GM19467 (cell line): ENCODE measurements around the gene DOCK2.
"Not testable (repeated sequence)": the region's sequence is repeated elsewhere in the genome, so short reads cannot be mapped to it uniquely, and the experiment has no call there.

Experiments used
- ATAC-seq: cut with Tn5 transposase; IDR thresholded peaks from one replicate; pipeline ENCODE4 v1.9.1; 2021; ENCODE audit warnings: mild to moderate bottlenecking, moderate library complexity; ENCODE audit not compliant: unreplicated experiment

Gene DOCK2

GRCh38 chr5:169752566-169752965 lies 115.5 kb downstream of the DOCK2 start:
- not testable (repeated sequence) for ATAC-seq

- ATAC-seq, result no peak
Measured at GRCh38 chr5:169753795-169754194, 116.7 kb downstream of the DOCK2 start.

GRCh38 chr5:169754737-169755136 lies 117.7 kb downstream of the DOCK2 start:
- ATAC-seq, result no peak

GRCh38 chr5:169756071-169756765 lies 119.1 kb downstream of the DOCK2 start:
- no peak for ATAC-seq

- ATAC-seq, result no peak
Measured at GRCh38 chr5:169757016-169757415, 119.9 kb downstream of the DOCK2 start.

- no peak for ATAC-seq
Measured at GRCh38 chr5:169758886-169759285, 121.8 kb downstream of the DOCK2 start.

GRCh38 chr5:169760229-169760628 lies 123.2 kb downstream of the DOCK2 start:
- no peak for ATAC-seq

- no peak for ATAC-seq
Measured at GRCh38 chr5:169762338-169763095, 125.4 kb downstream of the DOCK2 start.

- peak; percentile 77 for ATAC-seq
Measured at GRCh38 chr5:169763376-169764017, 126.4 kb downstream of the DOCK2 start.

GRCh38 chr5:169764018-169764378 lies 126.9 kb downstream of the DOCK2 start:
- no peak for ATAC-seq

- ATAC-seq, result no peak
Measured at GRCh38 chr5:169765176-169765996, 128.3 kb downstream of the DOCK2 start.

GRCh38 chr5:169766943-169767342 lies 129.9 kb downstream of the DOCK2 start:
- ATAC-seq, result not testable (repeated sequence)

- ATAC-seq, result no peak
Measured at GRCh38 chr5:169767938-169768337, 130.9 kb downstream of the DOCK2 start.

GRCh38 chr5:169768416-169768815 lies 131.3 kb downstream of the DOCK2 start:
- no peak for ATAC-seq

GRCh38 chr5:169770109-169770508 lies 133.0 kb downstream of the DOCK2 start:
- ATAC-seq, result no peak

- no peak for ATAC-seq
Measured at GRCh38 chr5:169772256-169772655, 135.2 kb downstream of the DOCK2 start.

GRCh38 chr5:169772688-169773087 lies 135.6 kb downstream of the DOCK2 start:
- ATAC-seq, result no peak

GRCh38 chr5:169777159-169777558 lies 140.1 kb downstream of the DOCK2 start:
- no peak for ATAC-seq

GRCh38 chr5:169778622-169779596 lies 141.8 kb downstream of the DOCK2 start:
- peak; percentile 87 for ATAC-seq
